Type B pancreatic cell (in vitro differentiated cells): ENCODE results near the gene DPP6. TPM values are rescaled to one million over a fixed set of nuclear protein-coding genes. Genes with fewer than 3 reads are reported as not detected.

Source experiments
- DNase-seq: peaks from one replicate; pipeline ENCODE4 v3.0.0; 2021; ENCODE audit warnings: mixed read lengths; ENCODE audit not compliant: unreplicated experiment; ENCODE audit errors: extremely low spot score
- H3K27ac Mint-ChIP-seq: 2 replicates; pipeline ENCODE4 v1.8.0; 2021; ENCODE audit warnings: mild to moderate bottlenecking, mixed read lengths
- H3K27me3 Mint-ChIP-seq: 2 replicates; pipeline ENCODE4 v1.8.0; 2021; ENCODE audit warnings: mixed read lengths
- H3K36me3 Mint-ChIP-seq: 2 replicates; pipeline ENCODE4 v1.8.0; 2021; ENCODE audit warnings: mixed read lengths
- H3K4me1 Mint-ChIP-seq: one replicate; pipeline ENCODE4 v1.8.0; 2021; ENCODE audit warnings: mixed read lengths; ENCODE audit not compliant: unreplicated experiment
- H3K4me3 Mint-ChIP-seq: 2 replicates; pipeline ENCODE4 v1.8.0; 2021; ENCODE audit warnings: mild to moderate bottlenecking, mixed read lengths
- H3K9me3 Mint-ChIP-seq: 2 replicates; pipeline ENCODE4 v1.8.0; 2021; ENCODE audit warnings: mixed read lengths
- total RNA-seq: library from RNA; stranded (reverse); gene quantifications from 2 replicates; pipeline ENCODE4 v1.2.1, GENCODE V29; 2021; ENCODE audit warnings: low replicate concordance
- TF ChIP-seq, protein P1 (sequence below): fragments of 200-600 bp; sonication (generic); conservative IDR thresholded peaks from 2 replicates; pipeline ENCODE4 v1.5.0; 2021; ENCODE audit warnings: antibody characterized with exemption, mild to moderate bottlenecking

Gene DPP6
- total RNA-seq, 1 donor from 2014 or later = 4.1 TPM

DNA sequence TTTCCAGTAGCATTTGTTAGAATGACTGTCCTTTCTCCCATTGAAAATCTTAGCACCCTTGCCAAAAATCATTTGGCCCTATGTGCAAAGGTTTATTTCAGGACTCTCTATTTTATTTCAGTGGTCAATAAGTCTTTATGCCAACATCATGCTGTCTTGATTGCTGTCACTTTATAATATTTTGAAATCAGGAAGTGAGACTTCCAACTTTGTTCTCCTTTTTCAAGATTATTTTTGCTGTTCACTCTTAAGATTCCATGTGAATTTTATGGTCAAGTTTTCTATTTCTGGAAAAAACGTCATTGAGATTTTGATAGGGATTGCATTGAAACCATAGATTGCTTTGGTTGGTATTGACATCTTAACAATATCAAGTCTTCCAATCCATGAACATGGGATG, 885.6 kb downstream of the DPP6 start:
- Mint-ChIP-seq H3K27ac (no peak overlapping the region), H3K9me3 (peaks cover 7% of the 10 kb centered on the region)

DNA sequence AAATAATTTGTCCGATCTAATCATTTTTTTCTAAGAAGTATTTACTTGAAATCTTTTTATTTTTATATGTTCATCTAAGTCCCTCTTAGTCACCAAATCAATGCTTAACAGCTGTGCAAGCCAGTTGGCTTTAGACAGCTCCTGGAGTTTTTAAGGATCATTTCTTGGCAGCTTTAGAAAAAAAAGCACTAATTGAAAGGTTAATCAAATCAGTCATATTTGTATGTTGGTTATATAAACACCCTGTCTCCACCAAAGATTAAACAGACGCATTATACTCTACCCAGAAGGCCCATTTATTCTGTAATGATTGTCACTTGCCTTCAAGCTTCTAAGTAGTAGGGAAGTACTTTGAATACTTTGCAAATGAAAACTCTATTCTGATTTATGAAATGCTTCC, 890.5 kb downstream of the DPP6 start:
- DNase-seq = no peak
- TF ChIP-seq, protein P1, sequence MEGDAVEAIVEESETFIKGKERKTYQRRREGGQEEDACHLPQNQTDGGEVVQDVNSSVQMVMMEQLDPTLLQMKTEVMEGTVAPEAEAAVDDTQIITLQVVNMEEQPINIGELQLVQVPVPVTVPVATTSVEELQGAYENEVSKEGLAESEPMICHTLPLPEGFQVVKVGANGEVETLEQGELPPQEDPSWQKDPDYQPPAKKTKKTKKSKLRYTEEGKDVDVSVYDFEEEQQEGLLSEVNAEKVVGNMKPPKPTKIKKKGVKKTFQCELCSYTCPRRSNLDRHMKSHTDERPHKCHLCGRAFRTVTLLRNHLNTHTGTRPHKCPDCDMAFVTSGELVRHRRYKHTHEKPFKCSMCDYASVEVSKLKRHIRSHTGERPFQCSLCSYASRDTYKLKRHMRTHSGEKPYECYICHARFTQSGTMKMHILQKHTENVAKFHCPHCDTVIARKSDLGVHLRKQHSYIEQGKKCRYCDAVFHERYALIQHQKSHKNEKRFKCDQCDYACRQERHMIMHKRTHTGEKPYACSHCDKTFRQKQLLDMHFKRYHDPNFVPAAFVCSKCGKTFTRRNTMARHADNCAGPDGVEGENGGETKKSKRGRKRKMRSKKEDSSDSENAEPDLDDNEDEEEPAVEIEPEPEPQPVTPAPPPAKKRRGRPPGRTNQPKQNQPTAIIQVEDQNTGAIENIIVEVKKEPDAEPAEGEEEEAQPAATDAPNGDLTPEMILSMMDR = no peak
- Mint-ChIP-seq H3K9me3 (no peaks in the 10 kb centered on the region), H3K36me3 (peaks cover 25% of the 10 kb centered on the region), H3K27ac (no peak overlapping the region), H3K4me3 (no peak overlapping the region), H3K4me1 (no peaks in the 10 kb centered on the region), H3K27me3 (no peaks in the 10 kb centered on the region)

More for the DNA sequence above, 885.6 kb downstream of the DPP6 start:
- peaks cover 17% of the 10 kb centered on the region for H3K36me3 Mint-ChIP-seq
- H3K4me3 Mint-ChIP-seq = no peak overlapping the region
- H3K27me3 Mint-ChIP-seq = peaks cover 3% of the 10 kb centered on the region
- TF ChIP-seq, protein P1 = no peak
- no peaks in the 10 kb centered on the region for H3K4me1 Mint-ChIP-seq
- DNase-seq = no peak
